Cardiac fibroblast (primary cell): ENCODE results near the gene RUFY4.

Source experiments
- DNase-seq, 2 donors: peaks; one replicate each; pipeline versions ENCODE4 v3.0.0 to v3.0.0-alpha.2; 2010; ENCODE audit warnings: low read depth in 2 of 2
- H3K4me3 ChIP-seq, 2 donors: replicated peaks in 1 of 2; 1 replicate in 1 of 2; 2 replicates in 1 of 2; pipeline ENCODE4 v1.5.1; 2011; ENCODE audit warnings: low read depth in 2 of 2, low read length in 2 of 2, mild to moderate bottlenecking in 2 of 2, moderate library complexity in 1 of 2
- CTCF ChIP-seq: IDR thresholded peaks from one replicate; pipeline ENCODE4 v1.5.1; 2011; ENCODE audit warnings: low read depth, mild to moderate bottlenecking, low read length, inconsistent platforms

The RUFY4 gene

GRCh38 chr2:218138047-218138446 is 69.0 kb downstream of the RUFY4 start:
- no peak for DNase-seq
- no peak overlapping the region for H3K4me3 ChIP-seq
- no peak for TF ChIP-seq CTCF
